GM23248 (cell line): ENCODE data around the gene RAB8A. TPM values are rescaled to one million over a fixed set of nuclear protein-coding genes. Genes with fewer than 3 reads are reported as not detected.
"Not testable (repeated sequence)": the region's sequence is repeated elsewhere in the genome, so short reads cannot be mapped to it uniquely, and the experiment has no call there.

Source experiments
- DNase-seq: peaks from one replicate; pipeline ENCODE4 v3.0.0-alpha.2; 2015
- H2AFZ ChIP-seq: fragments of 200-600 bp; sonication (generic); 2 replicates; pipeline ENCODE4 v1.6.1; 2016; ENCODE audit warnings: antibody characterized with exemption
- H3F3A ChIP-seq: fragments of 200-600 bp; sonication (generic); 2 replicates; pipeline ENCODE4 v1.6.1; 2016; ENCODE audit warnings: mild to moderate bottlenecking, antibody characterized with exemption, mixed run types; ENCODE audit not compliant: insufficient read depth
- H3K27ac ChIP-seq: fragments of 200-600 bp; sonication (generic); 2 replicates; pipeline ENCODE4 v1.5.1; 2016; ENCODE audit warnings: mild to moderate bottlenecking
- H3K27me3 ChIP-seq: fragments of 200-600 bp; sonication (generic); replicated peaks from 2 replicates; pipeline ENCODE4 v1.6.1; 2016; ENCODE audit warnings: mild to moderate bottlenecking; ENCODE audit not compliant: insufficient read depth
- H3K36me3 ChIP-seq: fragments of 200-600 bp; sonication (generic); 2 replicates; pipeline ENCODE4 v1.6.1; 2016; ENCODE audit warnings: low read depth, mild to moderate bottlenecking
- H3K4me1 ChIP-seq: fragments of 200-600 bp; sonication (generic); 2 replicates; pipeline ENCODE4 v1.6.1; 2016; ENCODE audit warnings: mild to moderate bottlenecking; ENCODE audit not compliant: insufficient read depth
- H3K4me2 ChIP-seq: fragments of 200-600 bp; sonication (generic); one replicate; pipeline ENCODE4 v1.6.1; 2016; ENCODE audit warnings: mild to moderate bottlenecking; ENCODE audit not compliant: unreplicated experiment
- H3K4me3 ChIP-seq: fragments of 200-600 bp; sonication (generic); 2 replicates; pipeline ENCODE4 v1.5.1; 2016; ENCODE audit warnings: mild to moderate bottlenecking
- H3K79me2 ChIP-seq: fragments of 200-600 bp; sonication (generic); 2 replicates; pipeline ENCODE4 v1.6.1; 2016; ENCODE audit warnings: mild to moderate bottlenecking; ENCODE audit not compliant: insufficient read depth
- H3K9ac ChIP-seq: fragments of 200-600 bp; sonication (generic); 2 replicates; pipeline ENCODE4 v1.6.1; 2016; ENCODE audit warnings: mild to moderate bottlenecking
- H3K9me2 ChIP-seq: fragments of 200-600 bp; sonication (generic); 2 replicates; pipeline ENCODE4 v1.6.1; 2016; ENCODE audit warnings: mixed run types, mild to moderate bottlenecking, moderate library complexity; ENCODE audit not compliant: insufficient read depth
- H3K9me3 ChIP-seq: fragments of 200-600 bp; sonication (generic); one replicate; pipeline ENCODE4 v1.6.1; 2017; ENCODE audit warnings: low read depth
- H4K20me1 ChIP-seq: fragments of 200-600 bp; sonication (generic); 2 replicates; pipeline ENCODE4 v1.6.0; 2016; ENCODE audit not compliant: insufficient read depth
- EZH2 ChIP-seq: fragments of 200-600 bp; sonication (generic); IDR thresholded peaks from 2 replicates; pipeline ENCODE4 v1.6.1; 2018; ENCODE audit warnings: antibody characterized with exemption, mild to moderate bottlenecking; ENCODE audit not compliant: insufficient read depth, poor library complexity, severe bottlenecking
- EZH2phosphoT487 ChIP-seq: fragments of 200-600 bp; sonication (generic); IDR thresholded peaks from 2 replicates; pipeline ENCODE4 v1.6.1; 2018; ENCODE audit warnings: antibody characterized with exemption, moderate library complexity, mild to moderate bottlenecking, low read depth; ENCODE audit not compliant: insufficient read depth
- WGBS, 2 experiments: methylation state at CpG; one replicate each; pipeline ENCODE4 v1.1.6; 2015 to 2017; ENCODE audit warnings: low lambda C conversion rate in 2 of 2, low coverage in 1 of 2; ENCODE audit errors: missing lambda C conversion rate in 2 of 2; 5-methylcytosine and 5-hydroxymethylcytosine counted together
- in situ Hi-C: fragments of 300-500 bp; cut with MboI; formaldehyde crosslinking; loops from 2 replicates; pipeline ENCODE4 v1.15.0; 2020
- polyA plus RNA-seq: library from polyadenylated mRNA; unstranded; fragments of >200 nt; fragmentation: Nextera tagmentation; extraction: Ambion mirVana; gene quantifications from 2 replicates; pipeline ENCODE4 v1.2.1, GENCODE V29; 2016
- total RNA-seq: library from RNA; depleted of rRNA; stranded (reverse); fragments of >200 nt; shearing (Covaris generic); gene quantifications from 2 replicates; pipeline ENCODE4 v1.2.3, GENCODE V29; 2014

Gene RAB8A
- total and polyA plus RNA-seq, 2 experiments from 2014 or later: 42.6 to 112 TPM

- H3K4me3 ChIP-seq: no peak overlapping the region
- WGBS, 2 experiments: 82 to 88% methylated on average over 5 of the region's 5 CpGs
- H3K9me3 ChIP-seq: no peaks in the 10 kb centered on the region
- H3K9me2 ChIP-seq: no peaks in the 10 kb centered on the region
- no peaks in the 10 kb centered on the region for H3K27me3 ChIP-seq
- H3K9ac ChIP-seq: no peak overlapping the region
- no peak for TF ChIP-seq EZH2
- no peak overlapping the region for H2AFZ ChIP-seq
- no peaks in the 10 kb centered on the region for H3K79me2 ChIP-seq
- in situ Hi-C loops: no loop called here
- H3K36me3 ChIP-seq: no peaks in the 10 kb centered on the region
- peaks cover 4% of the 10 kb centered on the region for H3F3A ChIP-seq
- H3K27ac ChIP-seq: no peak overlapping the region
- no peaks in the 10 kb centered on the region for H3K4me1 ChIP-seq
- no peaks in the 10 kb centered on the region for H4K20me1 ChIP-seq
- DNase-seq: no peak
- H3K4me2 ChIP-seq: no peak overlapping the region
These were observed 55.4 kb downstream of the RAB8A start for GRCh38 chr19:16167055-16167454.

- H3K9me2 ChIP-seq: no peaks in the 10 kb centered on the region
- no peak overlapping the region for H3K4me2 ChIP-seq
- no peaks in the 10 kb centered on the region for H3K9me3 ChIP-seq
- H3K9ac ChIP-seq: no peak overlapping the region
- peak; percentile 14 for DNase-seq
- no peaks in the 10 kb centered on the region for H3K4me1 ChIP-seq
- H3K4me3 ChIP-seq: no peak overlapping the region
- no peaks in the 10 kb centered on the region for H4K20me1 ChIP-seq
- no peaks in the 10 kb centered on the region for H3K79me2 ChIP-seq
- in situ Hi-C loops: no loop called here
- H3K36me3 ChIP-seq: no peaks in the 10 kb centered on the region
- H2AFZ ChIP-seq: no peak overlapping the region
- H3F3A ChIP-seq: no peaks in the 10 kb centered on the region
- no peak for TF ChIP-seq EZH2
- TF ChIP-seq EZH2phosphoT487: no peak
- H3K27me3 ChIP-seq: no peaks in the 10 kb centered on the region
- H3K27ac ChIP-seq: no peak overlapping the region
- WGBS, 2 experiments: 51 to 57% methylated on average over 2 of the region's 2 CpGs
These were observed 56.9 kb downstream of the RAB8A start for GRCh38 chr19:16168465-16169081.

- H2AFZ ChIP-seq: no peak overlapping the region
- H3K79me2 ChIP-seq: no peaks in the 10 kb centered on the region
- no peaks in the 10 kb centered on the region for H3K27me3 ChIP-seq
- no peak overlapping the region for H3K27ac ChIP-seq
- H3K4me3 ChIP-seq: no peak overlapping the region
- H3F3A ChIP-seq: no peaks in the 10 kb centered on the region
- no peak overlapping the region for H3K4me2 ChIP-seq
- H3K36me3 ChIP-seq: no peaks in the 10 kb centered on the region
- H3K4me1 ChIP-seq: no peaks in the 10 kb centered on the region
- no peak overlapping the region for H3K9ac ChIP-seq
- DNase-seq: no peak
- no peaks in the 10 kb centered on the region for H3K9me3 ChIP-seq
- TF ChIP-seq EZH2 (no peak), EZH2phosphoT487 (no peak)
- in situ Hi-C loops: no loop called here
- WGBS, 2 experiments: 87 to 90% methylated on average over 1 of the region's 1 CpG
- no peaks in the 10 kb centered on the region for H4K20me1 ChIP-seq
- no peaks in the 10 kb centered on the region for H3K9me2 ChIP-seq
These were observed 58.4 kb downstream of the RAB8A start for GRCh38 chr19:16170134-16170533.

- in situ Hi-C loops: loop anchor here (25.0 kb wide), 1 partner anchor 539 kb away; the partner anchor contains the start of gene CYP4F3
- no peak overlapping the region for H3K9ac ChIP-seq
- 35 to 38% methylated on average over 2 of the region's 2 CpGs for WGBS, 2 experiments
These were observed 64.3 kb downstream of the RAB8A start for GRCh38 chr19:16175954-16176353.

GRCh38 chr19:16178866-16179265 lies 67.2 kb downstream of the RAB8A start:
- H3K9me3 ChIP-seq, H3K4me3 ChIP-seq, H3K79me2 ChIP-seq, H3K9ac ChIP-seq, DNase-seq, H3F3A ChIP-seq, H3K27me3 ChIP-seq, H2AFZ ChIP-seq, H3K4me2 ChIP-seq, H4K20me1 ChIP-seq, H3K36me3 ChIP-seq, H3K9me2 ChIP-seq, H3K27ac ChIP-seq: not testable (repeated sequence)
- H3K4me1 ChIP-seq: peaks cover 11% of the 10 kb centered on the region
- in situ Hi-C loops: loop anchor here (25.0 kb wide), 1 partner anchor 542 kb away; the partner anchor contains the start of gene CYP4F3
- WGBS, 2 experiments: 79% methylated on average over 5 of the region's 5 CpGs

More at GRCh38 chr19:16175954-16176353, 64.3 kb downstream of the RAB8A start:
- no peak for DNase-seq
- Histone ChIP-seq H3K4me1 (peaks cover 8% of the 10 kb centered on the region), H3K9me3 (no peaks in the 10 kb centered on the region), H3K79me2 (no peaks in the 10 kb centered on the region), H3K4me3 (no peak overlapping the region), H4K20me1 (no peaks in the 10 kb centered on the region), H3K27me3 (no peaks in the 10 kb centered on the region), H3K27ac (no peak overlapping the region), H3K9me2 (no peaks in the 10 kb centered on the region), H2AFZ (no peak overlapping the region), H3K4me2 (no peak overlapping the region), H3K36me3 (no peaks in the 10 kb centered on the region), H3F3A (no peaks in the 10 kb centered on the region)
- TF ChIP-seq EZH2: no peak
- TF ChIP-seq EZH2phosphoT487: no peak
